NCI-H1436 (cell line): ENCODE data around the gene RBFOX1.

ENCODE experiments used
- DNase-seq: peaks from one replicate; lab custom pipeline; 2025; lab: John Stamatoyannopoulos, UW

Gene RBFOX1

DNA sequence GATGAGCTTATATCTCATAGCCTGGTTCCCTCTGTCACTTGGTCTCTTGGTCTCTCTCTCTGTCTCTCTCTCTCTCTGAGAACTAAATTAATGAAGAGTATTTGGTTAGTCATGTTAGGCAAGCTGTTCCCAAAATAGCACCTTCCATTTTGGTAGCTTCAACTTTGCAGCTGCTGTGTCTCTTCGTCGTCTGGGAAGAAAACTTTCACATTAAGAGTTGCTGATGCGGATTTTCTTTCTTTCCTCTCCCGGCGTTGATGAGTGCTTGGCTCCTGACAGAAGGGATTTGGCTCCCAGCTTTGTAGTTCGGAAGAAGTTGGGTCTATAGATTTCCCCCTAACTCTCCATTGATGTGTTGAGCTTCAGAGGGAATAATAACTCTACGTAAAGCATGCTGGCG lies at the start of gene RBFOX1:
TSS of gene RBFOX1 (plus strand) at position 235 of the 400 bp plus-strand sequence.
- DNase-seq: no peak

DNA sequence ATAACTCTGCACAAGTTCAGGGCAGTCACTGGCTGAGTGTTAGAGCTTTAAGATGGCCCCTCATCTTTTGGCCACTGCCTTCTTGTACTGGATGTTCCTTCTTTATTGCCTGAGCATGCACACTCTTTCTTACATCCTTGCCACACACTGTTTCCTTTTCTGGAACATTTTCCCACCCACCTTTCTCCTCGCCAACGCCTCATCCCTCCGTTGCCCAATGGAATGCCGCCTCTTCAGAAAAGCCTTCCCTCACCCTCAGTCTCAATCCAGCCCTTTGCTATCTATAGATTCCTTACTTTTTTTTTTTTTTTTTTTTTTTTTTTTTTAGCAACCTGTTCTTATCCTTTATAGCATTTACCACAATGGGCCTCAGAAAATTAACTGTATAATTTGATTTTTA lies 47.9 kb upstream of the RBFOX1 start:
- DNase-seq: no peak

DNA sequence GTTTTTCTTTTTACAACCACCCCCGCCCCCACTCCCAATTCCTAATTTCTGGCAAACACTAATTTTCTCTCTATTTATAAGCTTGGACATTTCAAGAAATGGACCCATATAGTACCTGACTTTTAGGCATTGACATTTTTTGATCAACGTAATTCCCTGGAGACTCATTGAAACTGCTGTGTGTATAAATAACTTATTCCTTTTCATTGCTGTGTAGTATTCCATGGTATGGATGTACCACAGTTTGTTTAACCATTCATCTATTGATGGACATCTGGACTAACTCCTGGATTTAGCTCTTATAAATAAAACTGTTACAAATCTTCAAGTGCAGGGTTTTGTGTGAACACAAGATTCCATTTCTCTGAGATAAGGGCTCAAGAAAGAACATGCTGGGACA lies 47.1 kb upstream of the RBFOX1 start:
- DNase-seq: no peak

DNA sequence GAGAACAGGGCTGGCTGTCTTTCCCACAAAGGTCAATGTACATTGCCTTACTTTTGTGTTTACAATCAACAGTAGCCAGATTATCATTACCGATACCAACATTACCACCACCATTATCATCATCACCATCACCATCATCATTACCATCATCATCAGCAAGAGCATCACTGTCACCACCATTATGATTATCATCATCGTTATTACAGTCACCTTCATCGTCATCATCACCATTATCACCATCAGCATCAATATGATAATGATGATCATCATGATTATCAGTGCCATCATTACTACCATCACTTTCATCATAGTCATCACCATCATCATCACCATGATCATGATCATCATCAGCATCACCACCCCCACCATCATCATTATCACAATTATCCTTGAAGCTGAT lies 43.3 kb upstream of the RBFOX1 start:
- DNase-seq: no peak

DNA sequence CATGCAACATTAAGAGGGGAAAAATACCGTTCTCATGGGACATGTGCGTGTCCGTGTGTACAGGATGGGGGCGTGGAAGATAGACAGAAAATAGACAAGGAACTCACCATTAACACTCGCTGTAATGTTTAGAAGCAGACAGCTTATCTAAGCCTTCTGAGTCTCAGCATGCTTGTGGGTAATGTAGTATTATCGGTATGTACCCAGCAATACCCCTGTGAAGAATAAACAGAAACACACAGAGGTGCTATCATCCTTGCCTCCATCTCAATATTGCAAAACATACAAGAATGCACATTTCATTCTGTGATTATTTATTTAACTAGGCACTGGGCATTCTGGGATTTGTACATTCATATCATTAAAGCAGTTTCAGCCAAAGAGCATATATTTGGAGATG lies 42.0 kb upstream of the RBFOX1 start:
- no peak for DNase-seq

DNA sequence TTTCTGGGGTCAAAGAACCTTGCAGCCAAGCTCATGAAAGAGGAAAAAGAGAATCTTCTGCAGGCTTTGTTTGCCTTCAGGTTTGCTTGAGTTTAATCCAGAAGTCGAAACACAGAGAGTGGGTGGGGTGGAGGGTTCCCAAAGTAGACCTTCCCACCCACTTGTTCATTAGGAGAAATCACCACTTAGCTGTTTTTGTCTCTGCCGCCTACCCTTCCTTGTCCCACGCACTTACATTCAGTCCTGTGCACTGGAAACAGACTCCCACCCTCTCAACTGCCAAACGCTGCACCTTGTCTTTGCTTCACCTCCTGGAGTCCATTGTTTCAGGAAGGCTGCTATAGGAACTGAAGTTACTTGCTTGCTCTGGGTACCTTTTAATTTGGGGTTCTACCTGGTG lies 38.6 kb upstream of the RBFOX1 start:
- DNase-seq: no peak

DNA sequence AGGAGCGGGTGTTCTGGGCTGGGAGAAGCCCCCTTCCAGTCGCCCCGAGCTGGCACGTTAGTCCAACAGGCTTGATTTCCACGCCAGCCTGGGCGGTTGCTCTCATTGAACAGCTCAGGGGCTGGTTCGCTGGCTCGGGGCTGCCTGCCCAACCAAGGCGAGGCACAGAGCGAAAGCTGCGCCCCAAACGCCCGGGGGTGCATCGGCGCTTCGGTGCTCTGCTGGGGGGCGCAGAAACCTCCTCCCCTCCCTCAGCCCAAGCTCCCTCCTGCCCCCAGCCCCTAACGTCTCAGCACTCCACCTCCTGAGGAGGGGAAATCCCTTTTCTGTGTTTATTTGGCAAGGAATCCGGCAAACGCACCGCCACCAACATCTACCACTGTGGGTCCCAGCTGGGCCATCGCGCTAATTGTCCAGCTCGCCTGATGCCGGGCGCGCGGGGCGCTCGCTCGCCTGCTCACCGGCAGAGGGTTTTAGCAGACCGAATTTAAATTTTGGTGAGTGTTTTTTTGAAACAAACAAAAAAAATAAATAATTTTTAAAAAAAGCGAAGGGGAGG lies 29.5 kb upstream of the RBFOX1 start:
- DNase-seq: no peak

DNA sequence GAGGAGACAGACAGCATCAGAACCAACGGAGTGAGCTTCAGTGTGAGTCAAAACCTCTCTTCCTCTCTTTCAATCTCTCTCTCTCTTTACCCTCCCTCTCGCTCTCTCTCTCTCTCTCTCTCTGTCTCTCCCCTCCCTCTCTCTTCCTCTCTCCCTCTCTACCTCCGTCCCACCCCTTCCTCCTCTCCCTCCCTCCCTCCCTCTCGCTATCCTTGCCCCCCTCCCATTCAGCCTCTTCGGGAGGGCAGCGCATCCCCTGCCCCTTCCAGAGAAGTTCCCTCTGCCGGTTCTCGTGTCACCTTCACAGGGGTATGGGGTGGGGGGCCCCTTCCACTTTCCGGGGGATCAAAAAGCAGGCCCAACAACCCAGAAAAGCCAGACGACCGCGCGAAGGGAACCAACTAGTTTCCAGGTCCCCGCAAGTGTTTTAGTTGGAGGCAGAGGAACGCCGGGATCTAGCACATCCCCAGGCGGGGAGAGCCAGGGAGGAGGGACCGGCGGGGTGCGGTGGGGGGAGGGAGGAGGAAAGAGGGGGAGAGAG lies 28.9 kb upstream of the RBFOX1 start:
- peak; percentile 14 for DNase-seq

DNA sequence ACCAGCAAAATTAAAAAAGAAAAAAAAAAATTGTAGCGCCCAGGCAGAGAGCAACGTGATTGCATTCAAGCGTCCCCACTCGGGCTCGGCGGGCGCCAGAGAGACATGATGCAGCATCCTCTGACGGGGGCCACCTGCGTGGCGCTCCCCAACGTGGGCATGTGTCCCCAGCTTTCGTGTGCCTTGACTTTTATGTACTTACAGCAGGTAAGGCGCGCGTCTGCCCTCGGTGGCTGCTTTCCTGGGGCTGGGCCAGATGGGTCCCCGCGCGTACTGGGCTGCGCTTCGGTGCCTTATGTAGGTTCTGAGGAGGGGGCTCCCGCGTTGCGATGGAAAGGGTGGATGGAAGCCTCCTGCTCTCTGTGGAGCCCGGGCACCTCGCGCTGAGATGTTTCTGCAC lies 28.4 kb upstream of the RBFOX1 start:
- no peak for DNase-seq

DNA sequence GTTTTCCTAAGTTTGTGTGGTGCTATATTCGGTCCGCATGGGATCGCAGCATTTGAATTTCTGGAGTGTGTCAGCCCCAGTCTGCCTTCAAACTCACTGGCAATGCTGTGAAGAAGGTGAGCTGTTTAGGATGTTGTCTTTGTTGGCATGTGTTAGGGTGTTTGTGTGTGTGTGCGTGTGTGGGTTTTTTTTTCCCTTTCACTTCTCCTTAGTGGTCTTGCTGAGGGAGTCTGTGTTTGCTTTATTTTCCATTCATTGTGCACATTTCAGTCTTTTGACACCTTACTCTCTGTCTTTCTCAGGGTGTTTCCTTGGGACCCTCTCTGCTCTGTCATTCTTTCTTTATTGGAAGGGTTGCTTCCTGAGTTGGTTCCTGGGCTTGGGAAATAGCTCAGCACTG lies 27.7 kb upstream of the RBFOX1 start:
- no peak for DNase-seq

DNA sequence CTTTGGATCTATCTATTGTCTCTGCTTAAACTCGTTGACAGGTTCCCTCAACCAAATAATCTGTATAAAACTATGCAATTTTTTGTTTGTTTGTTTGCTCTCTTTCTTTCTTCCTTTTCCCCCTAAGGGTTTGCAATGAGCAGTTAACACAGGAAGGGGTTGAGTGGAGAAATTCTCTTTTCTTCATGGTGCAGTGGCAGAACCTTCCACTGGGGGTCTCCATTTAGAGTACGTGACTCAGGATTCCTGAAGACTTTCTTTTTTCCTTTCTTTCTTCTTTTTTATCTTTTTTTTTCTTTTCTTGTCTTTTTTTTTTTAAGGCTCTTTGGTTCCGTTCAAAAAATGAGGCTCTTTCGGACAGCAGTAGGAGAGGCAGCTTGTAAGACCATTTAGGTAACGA lies 19.5 kb upstream of the RBFOX1 start:
- DNase-seq: peak; percentile 65

DNA sequence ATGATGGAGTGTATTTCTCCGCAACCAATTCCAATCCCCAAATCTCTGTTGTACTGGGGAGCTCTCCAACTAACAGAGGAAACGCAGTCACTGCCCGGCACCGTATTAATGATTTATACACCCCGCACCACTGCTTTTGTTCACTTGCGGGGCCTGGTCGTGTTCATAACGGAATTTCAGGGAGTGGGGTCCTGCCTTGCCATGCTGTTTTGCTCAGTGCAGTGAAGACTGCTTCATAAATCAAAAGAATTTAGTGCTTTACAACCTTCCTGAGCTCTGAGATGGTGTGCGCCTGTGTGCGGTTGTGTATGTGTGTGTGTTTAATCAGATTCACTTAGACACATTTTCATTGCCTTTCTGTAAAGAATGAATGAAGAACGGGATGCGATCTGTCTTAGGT lies 18.5 kb upstream of the RBFOX1 start:
- DNase-seq: no peak

DNA sequence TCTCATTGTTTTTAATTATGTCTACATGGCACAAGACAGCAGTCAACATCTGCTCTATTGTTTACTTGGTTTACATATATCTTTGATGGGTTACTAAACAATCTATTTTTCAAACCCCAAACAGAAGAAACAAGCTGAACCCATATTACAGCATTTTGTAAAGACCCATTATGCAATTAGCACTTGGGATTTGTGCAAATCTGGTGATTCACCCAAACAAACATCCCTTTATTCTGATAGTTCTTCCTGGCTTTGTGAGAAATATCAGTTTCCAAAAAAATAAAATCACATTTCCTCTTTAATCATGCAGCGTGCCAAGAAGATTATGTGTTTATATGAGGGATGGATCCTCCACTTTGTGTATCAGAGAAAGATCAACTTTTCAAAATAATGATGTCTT lies 16.8 kb upstream of the RBFOX1 start:
- peak; percentile 67 for DNase-seq

DNA sequence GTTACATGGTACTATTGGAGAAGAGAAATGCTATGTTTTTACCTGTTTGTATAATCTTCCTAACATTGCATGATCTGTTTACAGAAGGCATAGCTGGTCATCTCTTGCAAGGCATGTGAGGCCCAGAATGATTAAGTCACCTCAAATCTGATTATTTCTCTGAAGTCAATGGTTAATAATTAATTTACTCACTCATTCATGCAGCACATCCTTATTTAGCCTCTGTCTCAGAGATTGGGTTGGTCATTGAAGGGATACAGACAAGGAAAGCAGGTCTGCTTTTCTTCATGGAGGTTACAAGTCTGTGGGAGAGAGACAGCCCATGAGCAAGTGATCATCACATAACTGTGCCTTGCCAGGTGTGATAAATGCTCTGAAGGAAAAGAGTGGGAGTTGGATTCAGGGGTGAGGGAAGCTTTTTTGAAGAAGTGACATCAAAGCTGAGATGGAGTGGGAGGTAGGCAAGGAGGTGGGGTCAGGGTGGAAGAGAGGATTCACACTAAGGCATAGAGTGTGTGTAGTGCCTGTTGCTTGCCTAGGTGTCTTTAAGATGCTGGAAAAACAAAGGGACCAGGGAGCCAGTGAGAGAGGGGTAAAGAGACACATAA lies 16.3 kb upstream of the RBFOX1 start:
- no peak for DNase-seq

DNA sequence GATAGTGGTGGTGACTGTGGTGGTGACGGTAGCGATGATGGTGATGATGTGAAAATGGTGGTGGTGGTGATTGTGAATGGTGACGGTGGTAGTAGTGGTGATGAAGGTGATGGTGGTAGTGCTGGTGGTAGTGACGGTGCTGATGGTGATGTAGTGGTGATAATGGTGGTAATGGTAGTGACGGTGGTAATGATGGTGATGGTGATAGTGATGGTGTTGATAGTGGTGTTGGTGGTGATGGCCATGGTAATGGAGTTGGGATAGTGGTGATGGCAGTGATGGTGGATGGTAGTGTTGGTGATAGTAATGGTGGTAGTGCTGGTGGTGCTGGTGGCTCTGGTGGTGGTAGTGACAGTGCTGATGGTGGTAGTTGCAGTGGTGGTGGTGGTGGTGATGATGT lies 14.7 kb upstream of the RBFOX1 start:
- DNase-seq: no peak

DNA sequence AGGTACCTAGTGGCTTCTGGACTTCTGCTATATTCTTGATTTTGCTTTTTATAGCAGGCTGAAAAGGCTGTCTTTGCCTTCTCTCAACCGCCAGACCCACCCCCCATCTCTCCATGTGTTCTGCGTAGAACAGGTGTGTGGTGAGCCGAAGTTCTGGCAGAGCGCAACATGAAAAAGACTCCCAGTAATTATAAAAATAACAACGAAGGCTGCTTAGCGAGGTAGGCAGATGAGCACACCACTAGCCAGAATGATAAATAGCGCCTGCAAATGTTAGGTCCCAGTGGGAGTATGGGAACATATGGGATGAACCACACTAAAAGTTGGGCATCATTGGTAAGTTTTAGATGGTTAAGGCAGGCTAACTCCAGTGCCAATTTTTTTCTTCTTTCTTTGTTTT lies 14.0 kb upstream of the RBFOX1 start:
- peak; percentile 16 for DNase-seq

DNA sequence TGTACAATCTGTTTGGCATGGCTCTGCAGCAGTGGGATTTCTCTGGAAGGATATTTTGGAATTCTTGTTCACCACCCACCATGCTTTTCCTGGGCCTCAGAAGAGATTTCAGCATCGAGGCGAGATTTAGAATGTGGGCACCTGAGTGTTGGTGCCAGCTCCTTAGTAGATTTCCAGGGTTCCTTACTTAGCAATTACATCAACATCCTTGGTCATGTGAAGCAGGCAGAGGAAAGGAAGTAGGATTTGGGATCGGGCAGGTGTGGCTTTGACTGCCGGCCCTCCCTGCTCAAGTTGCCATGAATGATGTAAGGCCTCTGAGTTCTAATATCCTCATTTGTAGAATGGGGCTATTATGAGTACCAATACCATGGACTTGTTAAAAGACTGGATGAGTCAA lies 13.1 kb upstream of the RBFOX1 start:
- no peak for DNase-seq

DNA sequence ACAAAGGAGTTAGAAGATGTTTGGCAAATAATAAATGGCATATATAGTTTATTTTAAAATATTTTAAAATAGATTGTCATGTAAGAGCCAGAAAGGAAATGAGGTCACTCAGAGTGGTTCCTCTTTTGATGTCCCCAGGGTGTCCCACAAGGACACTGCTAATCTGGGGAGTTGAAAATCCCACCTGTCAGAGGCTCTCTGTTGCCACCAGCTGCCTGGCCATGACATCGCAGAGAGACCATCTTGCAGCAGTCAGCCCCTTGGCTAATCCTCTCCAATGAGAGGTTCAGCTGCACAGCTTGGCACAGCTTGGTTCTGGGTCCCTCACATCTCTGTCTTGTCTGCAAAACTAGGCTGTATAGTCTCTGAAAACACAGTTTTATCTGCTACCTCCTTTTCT lies 11.0 kb upstream of the RBFOX1 start:
- DNase-seq: peak; percentile 41

DNA sequence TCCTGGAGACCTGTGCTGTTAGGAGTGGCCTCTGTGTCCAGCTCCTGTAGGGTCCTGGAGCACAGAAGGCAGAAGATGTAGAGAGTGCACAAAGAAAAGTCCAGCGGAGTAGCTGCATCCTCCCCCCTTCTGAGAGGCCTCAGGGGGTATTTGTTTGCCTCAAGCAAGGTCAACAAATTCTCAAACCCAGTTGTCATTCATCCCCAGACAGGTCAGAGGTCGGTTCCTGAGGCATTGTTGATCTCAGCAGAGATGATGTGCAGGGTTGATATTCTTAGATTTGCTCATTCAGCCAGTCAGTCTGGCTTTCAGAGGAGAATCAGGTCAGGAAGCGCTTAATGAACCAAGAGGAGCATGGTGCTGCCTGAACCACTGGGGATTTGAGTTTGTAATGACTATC lies 8.3 kb upstream of the RBFOX1 start:
- DNase-seq: no peak

DNA sequence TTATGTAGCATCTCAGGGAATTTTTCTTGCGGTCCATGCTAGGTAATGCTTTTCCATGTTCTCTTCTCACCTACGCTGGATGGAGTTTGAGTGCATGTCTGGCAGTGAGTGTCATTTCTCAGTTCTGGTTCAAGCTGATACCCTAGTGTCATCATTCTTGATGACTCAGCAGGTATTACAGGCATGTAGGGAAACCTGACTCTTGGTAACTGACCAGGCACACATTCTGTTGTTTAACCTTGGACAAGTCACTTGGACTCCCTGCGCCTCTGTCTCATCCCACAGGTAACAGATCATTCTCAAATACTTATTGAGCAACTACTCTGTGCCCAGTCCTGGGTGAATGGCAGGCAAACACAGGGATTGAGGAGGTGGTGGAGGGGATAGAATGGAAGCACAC lies 6.8 kb upstream of the RBFOX1 start:
- DNase-seq: no peak

DNA sequence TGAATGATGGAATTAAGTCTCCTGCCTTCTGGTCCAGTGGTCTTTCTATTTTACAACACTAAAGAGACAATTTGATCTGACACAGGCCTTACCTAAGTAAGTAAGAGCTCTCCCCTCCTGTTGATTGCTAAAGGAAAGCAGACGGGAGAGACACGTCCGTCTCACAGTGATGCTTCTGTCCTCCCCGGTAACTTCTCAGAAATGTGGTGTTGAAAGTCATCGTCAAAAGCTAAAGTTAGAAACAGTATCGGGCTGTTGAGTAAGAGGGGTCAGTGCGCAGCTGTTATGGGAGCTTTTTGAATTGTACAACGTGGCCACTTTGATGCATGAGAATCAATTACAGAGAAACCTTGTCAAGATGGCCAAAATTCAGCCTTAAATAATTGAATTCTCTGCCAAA lies 1.9 kb upstream of the RBFOX1 start:
- no peak for DNase-seq

DNA sequence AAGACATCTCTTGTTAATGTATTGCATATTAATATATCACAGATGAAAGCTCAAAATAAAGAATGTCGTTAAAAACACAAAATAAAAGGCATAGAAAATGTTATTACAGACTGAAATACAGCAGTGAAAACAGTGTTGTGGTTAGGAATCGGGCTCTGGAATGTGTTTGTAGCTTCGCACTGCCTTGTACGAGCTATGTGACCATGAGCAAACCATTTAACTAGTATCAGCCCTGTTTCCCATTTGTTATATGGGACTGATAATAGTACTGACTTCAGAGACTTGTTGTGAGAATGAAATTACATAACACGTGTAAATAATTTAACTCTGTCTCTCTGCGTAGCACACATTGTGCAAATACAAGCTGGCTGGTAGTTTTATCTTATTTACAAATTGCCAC lies 648 bp upstream of the RBFOX1 start:
- no peak for DNase-seq

DNA sequence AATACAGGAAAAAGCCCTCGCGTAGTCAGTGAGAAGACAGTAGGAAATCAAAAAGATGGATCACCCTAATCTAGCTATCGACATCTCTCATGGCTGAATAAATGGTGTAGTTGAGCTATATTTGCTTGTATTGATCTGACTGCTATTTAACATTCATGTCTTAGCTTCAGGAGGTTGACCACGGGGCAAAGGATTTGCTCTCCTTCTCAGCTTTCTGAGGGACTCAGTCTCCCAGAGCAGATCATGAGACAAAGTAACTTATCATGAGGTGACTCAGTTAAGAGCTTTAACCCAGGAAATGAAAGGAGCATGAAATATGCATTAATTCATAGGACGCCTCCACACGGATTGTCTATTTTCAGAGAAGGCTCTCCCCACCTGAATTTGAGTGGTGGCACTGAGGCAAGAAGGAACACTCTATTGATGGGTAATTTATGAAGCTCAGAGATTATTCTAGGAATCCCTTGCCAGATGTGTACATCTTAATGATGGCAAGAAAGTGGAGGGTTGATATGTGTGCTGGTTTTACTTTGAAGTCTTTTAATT lies 608 bp downstream of the RBFOX1 start:
- no peak for DNase-seq
